Activated T-cell treated with anti-CD3 and anti-CD28 coated beads, Interleukin-2, amount 50 U/mL, for 24 hours (primary cell): ENCODE results near the gene FRY.

Source experiments
- DNase-seq: peaks from one replicate; pipeline ENCODE4 v3.0.0-alpha.2; 2020
- H3K27ac Mint-ChIP-seq: 2 replicates; pipeline ENCODE4 v1.8.0; 2020; ENCODE audit warnings: mild to moderate bottlenecking, mixed read lengths
- H3K27me3 Mint-ChIP-seq: 2 replicates; pipeline ENCODE4 v1.8.0; 2020; ENCODE audit warnings: mixed read lengths
- H3K36me3 Mint-ChIP-seq: 2 replicates; pipeline ENCODE4 v1.8.0; 2020; ENCODE audit warnings: low read depth, mixed read lengths
- H3K4me1 Mint-ChIP-seq: 2 replicates; pipeline ENCODE4 v1.8.0; 2020; ENCODE audit warnings: low read depth, mixed read lengths
- H3K4me3 Mint-ChIP-seq: 2 replicates; pipeline ENCODE4 v1.8.0; 2020; ENCODE audit warnings: mild to moderate bottlenecking, moderate library complexity, mixed read lengths
- H3K9me3 Mint-ChIP-seq: 2 replicates; pipeline ENCODE4 v1.8.0; 2020; ENCODE audit warnings: mixed read lengths

Gene FRY

DNA sequence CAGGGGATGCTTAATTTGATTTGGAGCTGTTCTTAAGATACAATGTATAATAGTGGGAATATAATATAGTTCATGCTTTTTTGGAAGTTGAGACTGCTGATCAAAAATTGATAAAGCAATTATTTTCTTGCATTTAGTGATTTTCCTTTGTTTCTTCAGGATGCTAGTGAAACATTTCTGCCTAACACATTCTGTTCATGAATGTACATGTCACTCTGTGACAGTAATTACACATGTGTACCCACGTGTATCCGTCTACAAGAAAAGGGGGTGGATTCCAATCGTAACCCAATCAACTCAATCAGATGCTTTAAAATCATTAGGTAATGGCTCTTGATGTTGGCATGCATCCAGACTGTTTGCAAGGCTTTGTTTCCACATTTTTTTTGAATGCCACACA lies 5.0 kb upstream of the FRY start:
- H3K27ac Mint-ChIP-seq: no peak overlapping the region
- no peak for DNase-seq
- H3K36me3 Mint-ChIP-seq: peaks cover 4% of the 10 kb centered on the region
- H3K4me3 Mint-ChIP-seq: no peak overlapping the region
- H3K9me3 Mint-ChIP-seq: no peaks in the 10 kb centered on the region
- peaks cover 7% of the 10 kb centered on the region for H3K4me1 Mint-ChIP-seq
- H3K27me3 Mint-ChIP-seq: peaks cover 2% of the 10 kb centered on the region

DNA sequence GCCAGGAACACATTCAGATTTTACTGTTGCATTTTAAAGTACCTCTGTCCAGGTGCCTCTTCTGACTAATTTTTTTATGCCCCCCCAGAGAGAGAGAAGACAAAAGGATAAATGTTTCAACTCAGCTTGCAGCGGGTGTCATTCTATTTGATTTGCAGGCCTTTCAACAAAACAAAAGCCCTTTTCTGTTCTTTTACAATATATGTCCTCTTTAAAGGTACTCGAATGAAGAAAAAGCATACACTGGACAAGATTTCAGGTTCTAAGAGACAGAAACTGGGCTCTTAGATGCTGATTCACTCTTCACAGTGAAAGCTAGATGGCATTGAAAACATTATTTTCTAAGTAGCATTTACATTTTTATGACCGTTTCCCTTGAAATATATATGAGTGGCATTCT lies 2.9 kb upstream of the FRY start:
- Mint-ChIP-seq H3K27me3 (peaks cover 11% of the 10 kb centered on the region), H3K27ac (no peak overlapping the region), H3K4me1 (peaks cover 22% of the 10 kb centered on the region), H3K4me3 (no peak overlapping the region), H3K36me3 (peaks cover 5% of the 10 kb centered on the region), H3K9me3 (no peaks in the 10 kb centered on the region)
- no peak for DNase-seq

DNA sequence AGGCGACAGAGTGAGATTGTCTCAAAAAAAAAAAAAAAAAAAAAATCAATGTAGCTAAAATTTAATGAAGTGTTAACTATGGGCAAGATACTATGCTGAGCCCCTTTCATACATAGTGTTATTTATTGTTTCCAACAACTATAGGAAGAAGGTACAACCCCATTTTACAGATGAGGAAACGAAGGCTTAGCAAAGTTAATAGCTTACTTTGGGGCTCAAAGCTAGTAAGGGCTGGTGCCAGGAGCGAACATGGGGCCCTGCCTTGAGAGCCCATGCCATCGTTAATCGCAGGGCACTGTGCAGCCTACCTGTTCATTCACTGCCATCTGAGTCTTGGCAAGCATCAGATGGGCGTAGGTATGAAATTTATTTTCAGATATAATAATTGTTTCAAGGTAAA lies 1.9 kb upstream of the FRY start:
- Mint-ChIP-seq H3K27me3 (peaks cover 15% of the 10 kb centered on the region), H3K27ac (no peak overlapping the region), H3K9me3 (no peaks in the 10 kb centered on the region), H3K36me3 (peaks cover 5% of the 10 kb centered on the region), H3K4me3 (no peak overlapping the region), H3K4me1 (peaks cover 22% of the 10 kb centered on the region)
- DNase-seq: no peak

DNA sequence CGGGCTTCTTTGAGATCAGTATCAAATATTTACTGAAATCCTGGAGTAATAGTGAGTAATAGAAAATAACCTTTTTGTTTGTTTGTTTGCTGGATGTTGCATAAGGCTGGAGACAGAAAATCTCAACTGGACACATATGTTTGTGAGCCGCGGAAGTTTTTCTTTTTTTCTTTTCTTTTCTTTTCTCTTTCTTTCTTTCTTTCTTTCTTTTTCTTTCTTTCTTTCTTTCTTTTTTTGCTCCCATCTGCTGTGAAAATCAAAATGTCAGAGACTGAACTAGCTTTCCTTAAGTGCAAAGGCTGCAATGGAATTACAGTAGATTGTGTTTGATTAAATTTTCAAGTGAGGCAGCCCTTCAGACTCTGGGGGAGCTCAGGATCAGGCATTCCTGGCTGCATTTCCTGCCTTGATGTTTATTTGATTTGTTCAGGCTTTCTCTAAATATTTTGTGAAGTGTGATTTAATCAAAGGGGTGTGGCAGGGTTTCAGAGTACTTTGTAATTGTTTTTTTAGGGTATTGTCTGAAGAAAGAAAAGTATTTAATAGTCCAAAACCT lies 319 bp downstream of the FRY start:
- Mint-ChIP-seq H3K27ac (peak overlapping the region; percentile 76), H3K4me1 (peaks cover 37% of the 10 kb centered on the region), H3K9me3 (no peaks in the 10 kb centered on the region), H3K4me3 (peak overlapping the region; percentile 88), H3K27me3 (peaks cover 18% of the 10 kb centered on the region), H3K36me3 (peaks cover 5% of the 10 kb centered on the region)
- DNase-seq: no peak

DNA sequence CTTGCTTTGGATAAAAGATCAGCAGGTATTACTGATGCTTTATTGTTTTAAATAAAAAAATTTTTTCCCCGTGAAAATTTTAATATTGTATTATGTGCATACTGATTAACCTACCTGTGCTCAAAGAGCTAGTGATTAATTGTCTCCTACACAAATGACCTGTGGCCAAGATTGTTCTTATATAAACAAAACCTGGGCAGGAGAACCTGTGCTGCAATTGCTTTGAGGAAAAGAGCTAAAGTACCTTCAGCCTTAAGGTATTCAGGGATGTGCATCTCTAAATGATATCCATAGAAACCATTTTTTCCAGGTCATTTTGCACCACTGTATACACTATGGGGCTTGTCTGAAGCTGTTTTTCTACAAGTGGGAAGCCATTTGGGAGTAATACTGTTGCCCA lies 1.2 kb downstream of the FRY start:
- H3K4me3 Mint-ChIP-seq: peak overlapping the region; percentile 11
- peaks cover 5% of the 10 kb centered on the region for H3K36me3 Mint-ChIP-seq
- peaks cover 42% of the 10 kb centered on the region for H3K4me1 Mint-ChIP-seq
- no peak overlapping the region for H3K27ac Mint-ChIP-seq
- peaks cover 18% of the 10 kb centered on the region for H3K27me3 Mint-ChIP-seq
- DNase-seq: no peak
- H3K9me3 Mint-ChIP-seq: no peaks in the 10 kb centered on the region

DNA sequence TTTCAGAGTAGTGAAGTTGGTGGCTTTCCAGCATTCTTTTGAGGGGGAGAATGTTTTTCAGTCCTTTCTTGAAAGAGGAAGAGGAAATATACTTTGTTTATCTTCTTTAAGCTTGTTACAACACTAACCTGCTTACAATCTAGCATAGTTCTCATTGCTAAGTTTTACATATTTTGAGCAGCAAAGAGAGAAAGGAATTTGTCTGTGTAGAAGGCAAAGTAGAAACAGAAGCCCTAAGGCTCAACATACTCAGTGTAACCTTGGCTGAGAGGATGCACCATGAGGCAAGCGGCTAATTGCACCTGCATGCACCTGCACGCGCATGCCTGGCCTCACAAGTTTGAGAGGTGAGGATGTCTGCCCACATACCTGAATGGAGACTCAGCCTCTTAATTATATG lies 2.2 kb downstream of the FRY start:
- no peaks in the 10 kb centered on the region for H3K9me3 Mint-ChIP-seq
- peaks cover 45% of the 10 kb centered on the region for H3K4me1 Mint-ChIP-seq

DNA sequence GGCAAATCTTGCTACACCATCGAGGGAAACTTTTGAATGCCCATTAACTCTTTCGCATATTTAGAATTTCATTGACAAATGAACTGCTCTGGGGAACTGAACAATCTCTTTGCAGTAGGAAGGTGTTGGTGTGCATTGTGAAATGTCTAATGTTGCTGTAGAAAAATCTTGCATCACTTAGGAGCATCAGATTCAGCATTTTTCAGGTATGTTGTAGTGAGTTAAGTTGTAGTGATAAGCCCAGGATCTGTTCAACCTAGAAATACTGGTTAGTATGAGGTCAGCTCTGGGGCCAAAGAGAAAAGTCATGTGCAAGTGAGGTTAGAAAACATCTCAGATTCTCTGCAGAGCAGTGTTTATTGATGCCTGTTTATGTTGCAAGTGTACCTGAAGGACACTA lies 4.1 kb downstream of the FRY start:
- no peaks in the 10 kb centered on the region for H3K9me3 Mint-ChIP-seq
- no peak overlapping the region for H3K27ac Mint-ChIP-seq
- no peak overlapping the region for H3K4me3 Mint-ChIP-seq
- H3K36me3 Mint-ChIP-seq: peaks cover 5% of the 10 kb centered on the region
- peaks cover 18% of the 10 kb centered on the region for H3K27me3 Mint-ChIP-seq
- H3K4me1 Mint-ChIP-seq: peaks cover 45% of the 10 kb centered on the region
- DNase-seq: no peak

More for the DNA sequence above, 2.2 kb downstream of the FRY start:
- Mint-ChIP-seq H3K36me3 (peaks cover 5% of the 10 kb centered on the region), H3K4me3 (no peak overlapping the region), H3K27ac (no peak overlapping the region), H3K27me3 (peaks cover 18% of the 10 kb centered on the region)
- no peak for DNase-seq

DNA sequence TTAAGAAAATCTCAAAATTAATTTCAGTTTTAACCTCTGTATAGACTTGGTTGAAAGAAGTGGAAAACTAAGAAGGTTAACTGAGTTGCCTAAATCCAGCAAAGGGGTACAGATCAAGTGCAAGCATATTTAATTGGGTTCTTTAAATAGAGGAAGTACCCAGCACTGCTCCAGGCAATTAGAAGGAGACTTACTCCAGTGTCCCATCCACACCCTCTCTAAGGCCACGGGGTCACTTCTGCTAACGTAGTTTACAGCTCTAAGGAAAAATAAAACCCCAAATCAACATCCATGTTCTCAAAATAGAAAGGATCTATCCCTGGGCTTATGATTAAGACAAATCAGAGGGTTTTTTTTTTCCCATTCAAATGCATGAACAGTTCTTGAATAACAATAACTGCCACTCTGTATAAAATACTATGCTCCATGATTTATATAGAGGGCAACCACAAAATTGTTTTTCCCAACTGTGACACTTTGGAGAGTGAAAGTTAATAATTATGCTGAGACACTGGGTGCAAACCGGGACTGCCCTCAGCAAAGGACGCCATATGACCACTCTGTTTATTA lies 4.6 kb downstream of the FRY start:
- H3K9me3 Mint-ChIP-seq: no peaks in the 10 kb centered on the region
- H3K27ac Mint-ChIP-seq: peak overlapping the region; percentile 59
- DNase-seq: no peak
- peaks cover 5% of the 10 kb centered on the region for H3K36me3 Mint-ChIP-seq
- H3K4me1 Mint-ChIP-seq: peaks cover 43% of the 10 kb centered on the region
- H3K27me3 Mint-ChIP-seq: peaks cover 18% of the 10 kb centered on the region
- H3K4me3 Mint-ChIP-seq: peak overlapping the region; percentile 41

DNA sequence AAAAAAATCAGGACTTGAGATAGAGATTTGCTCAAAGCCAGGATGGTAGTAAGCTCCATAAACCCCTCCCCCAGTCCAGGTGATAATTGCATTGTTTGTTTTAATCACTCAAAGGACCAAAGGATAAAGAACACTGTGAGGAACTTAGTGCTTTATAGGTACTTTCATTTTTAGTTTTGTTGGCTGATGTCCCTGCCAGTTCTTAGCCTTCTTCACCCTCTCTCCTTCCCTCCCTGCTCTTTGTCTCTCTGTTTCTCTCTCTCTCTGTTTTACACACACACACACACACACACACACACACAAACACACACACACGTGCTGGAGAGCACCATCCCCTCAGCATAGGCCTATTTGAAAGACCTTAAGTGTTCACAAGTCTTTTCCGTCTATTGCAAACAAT lies 5.2 kb downstream of the FRY start:
- peak overlapping the region; percentile 41 for H3K4me3 Mint-ChIP-seq

DNA sequence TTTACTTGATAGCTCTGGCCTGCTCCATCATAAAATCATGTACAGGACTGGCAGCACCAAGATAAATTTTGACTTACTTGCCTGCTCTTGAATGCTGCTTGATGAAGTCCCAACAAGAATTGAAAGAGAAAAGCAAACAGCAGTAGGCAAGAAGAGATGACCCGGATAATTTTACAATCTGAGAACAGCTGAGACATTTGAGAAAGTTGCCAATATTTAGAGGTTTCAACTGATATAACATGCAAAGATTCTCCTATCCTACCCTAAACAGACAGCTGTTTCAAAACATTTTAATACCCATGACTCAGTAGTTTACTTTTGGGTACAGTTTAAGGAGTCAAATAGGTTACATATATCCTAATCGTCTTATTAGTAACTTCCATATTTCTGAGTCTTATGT lies 5.9 kb downstream of the FRY start:
- DNase-seq: no peak
- no peaks in the 10 kb centered on the region for H3K36me3 Mint-ChIP-seq
- H3K27ac Mint-ChIP-seq: no peak overlapping the region
- no peak overlapping the region for H3K4me3 Mint-ChIP-seq
- H3K4me1 Mint-ChIP-seq: peaks cover 40% of the 10 kb centered on the region
- peaks cover 11% of the 10 kb centered on the region for H3K27me3 Mint-ChIP-seq
- H3K9me3 Mint-ChIP-seq: no peaks in the 10 kb centered on the region

More for the DNA sequence above, 5.2 kb downstream of the FRY start:
- no peaks in the 10 kb centered on the region for H3K9me3 Mint-ChIP-seq
- peaks cover 14% of the 10 kb centered on the region for H3K27me3 Mint-ChIP-seq
- peak overlapping the region; percentile 59 for H3K27ac Mint-ChIP-seq
- DNase-seq: no peak
- H3K36me3 Mint-ChIP-seq: no peaks in the 10 kb centered on the region
- H3K4me1 Mint-ChIP-seq: peaks cover 43% of the 10 kb centered on the region

DNA sequence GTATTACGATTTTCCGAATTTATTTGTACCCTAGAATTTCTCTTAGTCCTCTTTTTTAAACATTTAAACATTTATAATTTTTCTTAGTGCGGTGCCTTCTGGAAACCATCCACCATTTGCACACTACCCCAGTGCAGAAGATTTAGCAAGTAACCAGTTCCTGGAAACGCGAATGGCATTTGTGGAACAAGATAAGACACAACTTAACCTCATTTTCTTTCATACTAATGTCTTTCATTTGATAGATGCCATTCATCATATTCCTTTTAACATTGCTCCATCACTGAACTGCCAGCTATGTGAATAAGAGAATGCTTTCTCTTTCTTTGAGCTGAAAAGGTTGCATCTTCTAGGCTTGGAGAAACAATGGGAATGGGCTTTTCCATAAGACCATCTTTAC lies 6.8 kb downstream of the FRY start:
- Mint-ChIP-seq H3K27ac (no peak overlapping the region), H3K9me3 (no peaks in the 10 kb centered on the region), H3K4me3 (no peak overlapping the region), H3K27me3 (peaks cover 8% of the 10 kb centered on the region), H3K4me1 (peaks cover 38% of the 10 kb centered on the region), H3K36me3 (no peaks in the 10 kb centered on the region)
- no peak for DNase-seq

DNA sequence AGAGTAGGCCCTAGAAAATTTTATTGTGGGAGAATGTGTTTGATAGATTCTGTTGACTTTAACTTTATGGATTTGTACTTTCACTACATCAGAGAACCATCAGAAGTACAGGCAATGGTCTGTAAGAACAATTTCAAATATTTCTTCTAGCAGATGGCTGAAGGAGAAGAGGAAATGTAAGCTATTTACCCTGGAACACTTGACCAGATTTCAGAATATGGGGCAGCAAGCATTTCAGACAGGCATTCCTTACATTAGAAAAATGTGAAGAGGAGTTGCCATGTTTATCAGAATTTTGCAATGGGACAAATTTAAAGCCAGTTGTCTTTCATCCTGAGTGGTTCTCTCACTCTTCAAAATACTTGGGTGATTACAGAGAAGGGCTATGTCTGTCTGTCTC lies 7.5 kb downstream of the FRY start:
- H3K36me3 Mint-ChIP-seq: no peaks in the 10 kb centered on the region
- H3K27me3 Mint-ChIP-seq: peaks cover 7% of the 10 kb centered on the region
- DNase-seq: no peak
- peaks cover 35% of the 10 kb centered on the region for H3K4me1 Mint-ChIP-seq
- H3K4me3 Mint-ChIP-seq: no peak overlapping the region
- no peak overlapping the region for H3K27ac Mint-ChIP-seq
- no peaks in the 10 kb centered on the region for H3K9me3 Mint-ChIP-seq

DNA sequence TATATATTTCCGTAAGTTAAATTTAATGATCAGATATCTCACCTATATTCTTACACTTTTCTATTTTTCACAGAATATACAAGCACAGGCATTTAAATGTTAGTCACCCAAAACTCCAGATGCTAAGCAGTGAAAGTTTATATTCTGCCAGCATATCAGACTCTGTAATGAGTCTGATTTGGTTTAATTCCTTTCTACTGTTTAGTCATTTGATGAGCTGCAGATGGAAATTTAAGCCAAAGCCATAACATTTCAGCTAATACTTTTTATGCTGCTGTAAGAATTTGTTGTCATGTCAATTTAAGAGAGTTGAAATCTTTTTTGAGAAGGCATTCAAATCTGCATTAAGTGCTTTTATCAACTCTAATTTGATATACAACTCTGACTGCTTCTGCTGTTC lies 8.0 kb downstream of the FRY start:
- Mint-ChIP-seq H3K4me1 (peaks cover 35% of the 10 kb centered on the region), H3K27ac (no peak overlapping the region), H3K27me3 (peaks cover 4% of the 10 kb centered on the region), H3K4me3 (no peak overlapping the region), H3K9me3 (no peaks in the 10 kb centered on the region), H3K36me3 (no peaks in the 10 kb centered on the region)
- no peak for DNase-seq

DNA sequence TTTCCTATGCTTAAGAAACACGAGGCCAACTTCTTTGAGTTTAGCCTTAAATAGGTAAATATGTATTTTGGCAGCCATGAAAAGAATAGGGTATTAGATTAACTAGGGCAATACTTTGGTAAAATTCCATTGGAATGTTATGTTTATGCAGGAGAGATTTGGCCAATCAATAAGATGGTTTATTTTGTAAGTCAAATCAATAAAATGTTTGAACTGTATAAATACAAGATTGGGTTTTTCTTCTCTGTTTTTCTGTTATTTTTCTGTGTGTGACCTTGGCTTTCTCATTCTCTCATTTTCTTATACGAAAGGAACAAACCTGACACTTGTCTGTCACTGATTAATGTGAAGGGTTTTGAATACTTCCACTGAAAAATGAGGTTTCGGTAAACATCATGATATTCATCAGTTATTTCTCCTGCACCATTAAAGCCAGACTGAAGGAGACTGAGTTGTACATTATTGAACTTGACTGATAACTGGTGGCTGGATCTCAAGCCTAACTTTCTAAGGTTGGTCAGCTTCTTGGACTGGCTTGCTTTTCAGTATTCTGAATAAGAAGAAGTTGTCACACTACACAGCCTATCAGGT lies 8.6 kb downstream of the FRY start:
- Mint-ChIP-seq H3K27ac (no peak overlapping the region), H3K4me3 (no peak overlapping the region), H3K9me3 (no peaks in the 10 kb centered on the region), H3K27me3 (no peaks in the 10 kb centered on the region), H3K4me1 (peaks cover 35% of the 10 kb centered on the region), H3K36me3 (no peaks in the 10 kb centered on the region)
- no peak for DNase-seq

DNA sequence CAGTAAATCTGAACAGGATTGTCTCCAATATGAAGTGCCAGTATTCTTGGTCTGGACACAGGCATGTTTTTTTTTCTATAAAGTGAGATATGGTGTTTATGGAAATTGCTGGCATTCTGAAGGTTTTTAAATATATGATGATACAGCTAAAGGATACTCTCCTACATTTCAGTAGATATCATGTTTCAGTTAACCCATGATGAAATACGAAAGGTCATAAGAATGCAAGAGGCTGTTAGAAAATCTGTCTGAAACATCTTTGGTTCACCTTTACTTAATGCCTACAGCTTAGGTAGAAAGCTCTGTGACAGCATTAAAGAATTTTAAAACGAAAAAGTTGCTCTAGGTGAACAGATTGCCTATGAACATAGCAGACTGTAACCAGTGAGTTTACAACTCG lies 9.1 kb downstream of the FRY start:
- peaks cover 35% of the 10 kb centered on the region for H3K4me1 Mint-ChIP-seq

More for the DNA sequence above, 9.1 kb downstream of the FRY start:
- no peak overlapping the region for H3K27ac Mint-ChIP-seq
- DNase-seq: no peak
- H3K36me3 Mint-ChIP-seq: no peaks in the 10 kb centered on the region
- H3K4me3 Mint-ChIP-seq: no peak overlapping the region
- no peaks in the 10 kb centered on the region for H3K27me3 Mint-ChIP-seq
- H3K9me3 Mint-ChIP-seq: no peaks in the 10 kb centered on the region
